ENCODE measurements around the gene AGAP1. TPM values are rescaled to one million over a fixed set of nuclear protein-coding genes. Genes with fewer than 3 reads are reported as not detected.
A peak's percentile ranks its signal among the peaks of the same experiment; 100 is the strongest.

AGAP1 gene
- total and polyA plus RNA-seq, 7 donors, result 4.2 to 21.6 (median 16.6) TPM

GRCh38 chr2:235728800-235729556 lies 235.1 kb downstream of the AGAP1 start:
- WGBS, 3 donors, result 68 to 77% (median 71%) methylated on average over 12 of the region's 12 CpGs
- Histone ChIP-seq H3K4me3 (no peak overlapping the region), H3K27ac (no peak overlapping the region), H3K9me3 (no peaks in the 10 kb centered on the region), H3K36me3 (ENCODE audit: insufficient read depth in 1 of 2, low read depth in 1 of 2) (no peaks in the 10 kb centered on the region), H3K27me3 (ENCODE audit: insufficient read depth in 3 of 3, low read length in 2 of 3) (no peaks in the 10 kb centered on the region), H3K4me1 (peaks cover 32% of the 10 kb centered on the region)
- DNase-seq (peak; percentile 64 to 76), ATAC-seq (no peak)
- no peak for TF ChIP-seq CTCF (IDR thresholded peaks at IDR 0.05)
- intact Hi-C loops (cut with DNase I), result no loop called here

GRCh38 chr2:235729557-235729947 lies 235.7 kb downstream of the AGAP1 start:
- DNase-seq (no peak), ATAC-seq (no peak)
- no peak overlapping the region for H3K27ac ChIP-seq
- intact Hi-C loops (cut with DNase I), result no loop called here
- no peaks in the 10 kb centered on the region for H3K27me3 ChIP-seq (ENCODE audit: insufficient read depth in 3 of 3, low read length in 2 of 3)
- H3K4me3 ChIP-seq, result no peak overlapping the region
- H3K36me3 ChIP-seq (ENCODE audit: insufficient read depth in 1 of 2, low read depth in 1 of 2), result no peaks in the 10 kb centered on the region
- WGBS, 3 donors, result 68 to 70% (median 70%) methylated on average over 4 of the region's 4 CpGs
- peaks cover 26% of the 10 kb centered on the region for H3K4me1 ChIP-seq
- TF ChIP-seq CTCF (IDR thresholded peaks at IDR 0.05), result no peak
- H3K9me3 ChIP-seq, result no peaks in the 10 kb centered on the region

GRCh38 chr2:235730115-235730514 lies 236.3 kb downstream of the AGAP1 start:
- H3K9me3 ChIP-seq, result no peaks in the 10 kb centered on the region
- DNase-seq, result no peak
- H3K27ac ChIP-seq, result no peak overlapping the region
- no peak for TF ChIP-seq CTCF (IDR thresholded peaks at IDR 0.05)
- WGBS, 3 donors, result 87 to 93% (median 88%) methylated on average over 7 of the region's 7 CpGs
- H3K4me3 ChIP-seq, result no peak overlapping the region
- H3K4me1 ChIP-seq, result peaks cover 21% of the 10 kb centered on the region
- H3K36me3 ChIP-seq (ENCODE audit: insufficient read depth in 1 of 2, low read depth in 1 of 2), result no peaks in the 10 kb centered on the region
- intact Hi-C loops (cut with DNase I), result no loop called here
- ATAC-seq, result no peak
- H3K27me3 ChIP-seq (ENCODE audit: insufficient read depth in 3 of 3, low read length in 2 of 3), result no peaks in the 10 kb centered on the region

- Histone ChIP-seq H3K4me3 (no peak overlapping the region), H3K27ac (no peak overlapping the region), H3K27me3 (ENCODE audit: insufficient read depth in 3 of 3, low read length in 2 of 3) (no peaks in the 10 kb centered on the region), H3K36me3 (ENCODE audit: insufficient read depth in 1 of 2, low read depth in 1 of 2) (no peaks in the 10 kb centered on the region), H3K4me1 (no peaks in the 10 kb centered on the region), H3K9me3 (no peaks in the 10 kb centered on the region)
- DNase-seq (no peak), ATAC-seq (no peak)
- TF ChIP-seq CTCF (IDR thresholded peaks at IDR 0.05), result no peak
- intact Hi-C loops (cut with DNase I), result no loop called here
- 87 to 90% (median 88%) methylated on average over 3 of the region's 3 CpGs for WGBS, 3 donors
Observed at GRCh38 chr2:235733761-235734160, 239.9 kb downstream of the AGAP1 start.

GRCh38 chr2:235734168-235734567 lies 240.3 kb downstream of the AGAP1 start:
- TF ChIP-seq CTCF (IDR thresholded peaks at IDR 0.05), result no peak
- H3K27ac ChIP-seq, result no peak overlapping the region
- no peaks in the 10 kb centered on the region for H3K9me3 ChIP-seq
- WGBS, 3 donors, result 77 to 89% (median 88%) methylated on average over 7 of the region's 7 CpGs
- H3K4me1 ChIP-seq, result no peaks in the 10 kb centered on the region
- H3K27me3 ChIP-seq (ENCODE audit: insufficient read depth in 3 of 3, low read length in 2 of 3), result no peaks in the 10 kb centered on the region
- DNase-seq (no peak), ATAC-seq (no peak)
- H3K36me3 ChIP-seq (ENCODE audit: insufficient read depth in 1 of 2, low read depth in 1 of 2), result no peaks in the 10 kb centered on the region
- intact Hi-C loops (cut with DNase I), result no loop called here
- no peak overlapping the region for H3K4me3 ChIP-seq
